HCT116 (cell line): ENCODE results near the gene EID1. TPM values are rescaled to one million over a fixed set of nuclear protein-coding genes. Genes with fewer than 3 reads are reported as not detected.

ENCODE experiments used
- ATAC-seq: fragments of 200-7000 bp; cut with Tn5 transposase; 2 replicates; pipeline ENCODE4 v1.9.1; 2020; ENCODE audit warnings: mild to moderate bottlenecking, moderate library complexity
- BruUV-seq: library from RNA; stranded (reverse); fragments of 400-500 nt; replicated peaks from 2 replicates; lab custom pipeline; 2021; lab: Mats Ljungman, UMichigan
- CTCF ChIA-PET: fragments of 300-600 bp; sonication (Branson Sonifier 250); formaldehyde crosslinking; loops from one replicate; lab custom pipeline; 2021; ENCODE audit warnings: antibody characterized with exemption; lab: Charles Lee
- POLR2A ChIA-PET: fragments of 300-600, 350-600 bp; sonication (Branson Sonifier 250); formaldehyde crosslinking; loops from one replicate; lab custom pipeline; 2021; ENCODE audit warnings: antibody characterized with exemption; lab: Charles Lee
- RAD21 ChIA-PET, 2 experiments: fragments of 300-600 bp; sonication (Branson Sonifier 250); formaldehyde crosslinking; loops; one replicate each; lab custom pipeline; 2023; ENCODE audit warnings: low total read pairs in 2 of 2; ENCODE audit not compliant: uncharacterized antibody in 2 of 2, unreplicated experiment in 2 of 2, low non-redundant PET in 1 of 2; lab: Charles Lee
- DNase-seq: peaks from one replicate; pipeline ENCODE4 v3.0.0-alpha.2; 2010; ENCODE audit warnings: low read depth, low spot score
- H2AFZ ChIP-seq: fragments of 200-600 bp; shearing (Covaris generic), sonication (generic); 2 replicates; pipeline ENCODE4 v1.6.1; 2017; ENCODE audit warnings: low read depth, mixed run types, mixed read lengths, antibody characterized with exemption, low read length; ENCODE audit not compliant: poor library complexity, severe bottlenecking
- H3K27ac ChIP-seq: 2 replicates; pipeline ENCODE4 v1.5.1; 2012; ENCODE audit warnings: low read depth, low read length
- H3K27me3 ChIP-seq: fragments of 200-600 bp; sonication (generic); 2 replicates; pipeline ENCODE4 v1.6.1; 2016; ENCODE audit warnings: mixed run types, low read length, mixed read lengths; ENCODE audit not compliant: insufficient read depth
- H3K36me3 ChIP-seq, 2 experiments: fragments of 200-500 bp in 1 of 2; fragments of 200-600 bp in 1 of 2; sonication (Bioruptor generic) in 1 of 2; sonication (generic) in 1 of 2; 2 replicates each; pipeline versions ENCODE4 v1.5.1 to v1.6.1; 2014 to 2016; ENCODE audit warnings: low read length in 2 of 2, inconsistent platforms in 1 of 2, mixed read lengths in 1 of 2, mixed run types in 1 of 2; ENCODE audit not compliant: insufficient read depth in 2 of 2, control insufficient read depth in 1 of 2
- H3K4me1 ChIP-seq, 2 experiments: fragments of 200-600 bp in 1 of 2; sonication (generic) in 1 of 2; 2 replicates each; pipeline versions ENCODE4 v1.5.1 to v1.6.1; 2012 to 2017; ENCODE audit warnings: low read length in 2 of 2, inconsistent platforms in 1 of 2, mild to moderate bottlenecking in 1 of 2, mixed read lengths in 1 of 2, mixed run types in 1 of 2, moderate library complexity in 1 of 2; ENCODE audit not compliant: insufficient read depth in 2 of 2, control insufficient read depth in 1 of 2
- H3K4me2 ChIP-seq: fragments of 200-600 bp; sonication (generic); 2 replicates; pipeline ENCODE4 v1.6.1; 2017; ENCODE audit warnings: mixed run types, low read length, mixed read lengths
- H3K4me3 ChIP-seq, 2 experiments: fragments of 200-600 bp in 1 of 2; sonication (generic) in 1 of 2; replicated peaks in 1 of 2; 2 replicates each; pipeline ENCODE4 v1.5.1; 2011 to 2016; ENCODE audit warnings: low read length in 2 of 2, control low read depth in 1 of 2, low read depth in 1 of 2, mild to moderate bottlenecking in 1 of 2, mixed read lengths in 1 of 2, mixed run types in 1 of 2
- H3K79me2 ChIP-seq: fragments of 200-600 bp; sonication (generic); 2 replicates; pipeline ENCODE4 v1.6.1; 2017; ENCODE audit warnings: mild to moderate bottlenecking, mixed run types, low read length, moderate library complexity, mixed read lengths; ENCODE audit not compliant: insufficient read depth
- H3K9ac ChIP-seq: fragments of 200-600 bp; sonication (generic); 2 replicates; pipeline ENCODE4 v1.6.1; 2016; ENCODE audit warnings: low read length, mixed read lengths
- H3K9me2 ChIP-seq: fragments of 200-600 bp; sonication (generic), shearing (Covaris generic); 2 replicates; pipeline ENCODE4 v1.6.1; 2017; ENCODE audit warnings: mixed run types, mild to moderate bottlenecking, moderate library complexity; ENCODE audit not compliant: insufficient read depth
- H3K9me3 ChIP-seq, 2 experiments: fragments of 200-500 bp in 1 of 2; fragments of 200-600 bp in 1 of 2; sonication (Bioruptor generic) in 1 of 2; sonication (generic) in 1 of 2; 2 replicates each; pipeline ENCODE4 v1.6.1; 2014 to 2017; ENCODE audit warnings: low read length in 2 of 2, mixed read lengths in 2 of 2, inconsistent platforms in 1 of 2, low read depth in 1 of 2, mild to moderate bottlenecking in 1 of 2, mixed run types in 1 of 2, moderate library complexity in 1 of 2; ENCODE audit not compliant: control insufficient read depth in 1 of 2, insufficient read depth in 1 of 2
- H4K20me1 ChIP-seq: fragments of 200-600 bp; sonication (generic), shearing (Covaris generic); 2 replicates; pipeline ENCODE4 v1.6.1; 2017; ENCODE audit warnings: mixed run types, mild to moderate bottlenecking, moderate library complexity; ENCODE audit not compliant: insufficient read depth
- EGR1 ChIP-seq: IDR thresholded peaks from 2 replicates; pipeline ENCODE4 v1.6.1; 2012; ENCODE audit warnings: low read depth
- FOSL1 ChIP-seq: IDR thresholded peaks from 2 replicates; pipeline ENCODE4 v1.6.1; 2012; ENCODE audit warnings: low read depth
- POLR2A ChIP-seq: IDR thresholded peaks from 2 replicates; pipeline ENCODE4 v1.7.0; 2011; ENCODE audit warnings: borderline replicate concordance; ENCODE audit not compliant: insufficient read depth, insufficient read length; ENCODE audit errors: extremely low read depth
- RAD21 ChIP-seq: IDR thresholded peaks from 2 replicates; pipeline ENCODE4 v1.6.1; 2012; ENCODE audit warnings: low read depth, mild to moderate bottlenecking
- SRF ChIP-seq: IDR thresholded peaks from 2 replicates; pipeline ENCODE4 v1.6.1; 2012; ENCODE audit warnings: low read depth
- ZFX ChIP-seq: fragments of 450-650 bp; IDR thresholded peaks from 2 replicates; pipeline ENCODE4 v1.6.1; 2017
- intact Hi-C: fragments of 100-400 bp; cut with micrococcal nuclease; formaldehyde crosslinking; loops from 2 replicates; pipeline ENCODE4 v1.10.0; 2022
- total RNA-seq: library from RNA; stranded (reverse); gene quantifications from one replicate; pipeline ENCODE4 v1.2.1, GENCODE V29; 2021; ENCODE audit not compliant: unreplicated experiment
- TF ChIP-seq, protein P1 (sequence below): IDR thresholded peaks from 2 replicates; pipeline ENCODE4 v1.6.1; 2011; ENCODE audit warnings: mild to moderate bottlenecking, low read length, moderate library complexity; ENCODE audit not compliant: insufficient replicate concordance; ENCODE audit errors: extremely low read depth

The EID1 gene
- total RNA-seq, 1 experiment from 2014 or later: 68.6 TPM

DNA sequence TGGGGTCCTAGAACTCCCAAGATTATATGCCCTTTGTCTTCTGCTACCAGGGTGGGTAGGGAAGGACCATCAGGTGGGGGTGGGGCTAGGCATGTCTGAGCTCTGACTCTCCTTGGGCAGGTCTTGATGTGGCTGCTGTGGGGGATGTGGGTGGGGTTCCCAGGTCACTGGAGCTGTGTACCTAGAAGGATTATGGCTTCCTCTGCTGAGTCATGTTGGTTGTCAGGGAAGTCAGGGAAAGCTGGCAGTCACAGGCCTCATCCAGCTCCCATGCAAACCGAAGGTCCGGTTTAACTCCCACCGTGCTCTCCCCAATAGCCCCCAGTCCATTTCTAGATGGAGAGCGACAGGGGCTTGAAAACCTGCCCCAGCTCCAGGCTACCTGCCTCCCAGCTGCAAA, 35.2 kb downstream of the EID1 start:
- no peak overlapping the region for H3K9ac ChIP-seq
- intact Hi-C loops: no loop called here
- no TSS peak for BruUV-seq
- H2AFZ ChIP-seq: no peak overlapping the region
- POLR2A ChIA-PET: interaction anchor here (1.3 to 1.8 kb wide), 2 partner anchors 13 to 35 kb away, joined by 4 to 6 read pairs; partner anchors contain the start of gene EID1
- TF ChIP-seq, protein P1, sequence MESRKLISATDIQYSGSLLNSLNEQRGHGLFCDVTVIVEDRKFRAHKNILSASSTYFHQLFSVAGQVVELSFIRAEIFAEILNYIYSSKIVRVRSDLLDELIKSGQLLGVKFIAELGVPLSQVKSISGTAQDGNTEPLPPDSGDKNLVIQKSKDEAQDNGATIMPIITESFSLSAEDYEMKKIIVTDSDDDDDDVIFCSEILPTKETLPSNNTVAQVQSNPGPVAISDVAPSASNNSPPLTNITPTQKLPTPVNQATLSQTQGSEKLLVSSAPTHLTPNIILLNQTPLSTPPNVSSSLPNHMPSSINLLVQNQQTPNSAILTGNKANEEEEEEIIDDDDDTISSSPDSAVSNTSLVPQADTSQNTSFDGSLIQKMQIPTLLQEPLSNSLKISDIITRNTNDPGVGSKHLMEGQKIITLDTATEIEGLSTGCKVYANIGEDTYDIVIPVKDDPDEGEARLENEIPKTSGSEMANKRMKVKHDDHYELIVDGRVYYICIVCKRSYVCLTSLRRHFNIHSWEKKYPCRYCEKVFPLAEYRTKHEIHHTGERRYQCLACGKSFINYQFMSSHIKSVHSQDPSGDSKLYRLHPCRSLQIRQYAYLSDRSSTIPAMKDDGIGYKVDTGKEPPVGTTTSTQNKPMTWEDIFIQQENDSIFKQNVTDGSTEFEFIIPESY: no peak
- TF ChIP-seq ZFX (no peak), EGR1 (no peak), POLR2A (no peak), RAD21 (no peak), SRF (no peak)
- no peak overlapping the region for H3K4me3 ChIP-seq
- no peaks in the 10 kb centered on the region for H3K79me2 ChIP-seq
- H3K4me1 ChIP-seq: peaks cover 0 to 9% of the 10 kb centered on the region in 2 experiments; a peak in 2 of 4 replicates
- DNase-seq (no peak), ATAC-seq (no peak)
- H3K9me3 ChIP-seq: no peaks in the 10 kb centered on the region
- H3K4me2 ChIP-seq: no peak overlapping the region
- no peaks in the 10 kb centered on the region for H3K36me3 ChIP-seq
- no peaks in the 10 kb centered on the region for H3K9me2 ChIP-seq
- CTCF ChIA-PET: interaction anchor here (1.2 kb wide), 1 partner anchor 63 kb away, joined by 3 read pairs; no protein-coding TSS in a partner anchor
- H3K27me3 ChIP-seq: no peaks in the 10 kb centered on the region
- RAD21 ChIA-PET: no interaction called here
- H3K27ac ChIP-seq: no peak overlapping the region
- H4K20me1 ChIP-seq: no peaks in the 10 kb centered on the region

DNA sequence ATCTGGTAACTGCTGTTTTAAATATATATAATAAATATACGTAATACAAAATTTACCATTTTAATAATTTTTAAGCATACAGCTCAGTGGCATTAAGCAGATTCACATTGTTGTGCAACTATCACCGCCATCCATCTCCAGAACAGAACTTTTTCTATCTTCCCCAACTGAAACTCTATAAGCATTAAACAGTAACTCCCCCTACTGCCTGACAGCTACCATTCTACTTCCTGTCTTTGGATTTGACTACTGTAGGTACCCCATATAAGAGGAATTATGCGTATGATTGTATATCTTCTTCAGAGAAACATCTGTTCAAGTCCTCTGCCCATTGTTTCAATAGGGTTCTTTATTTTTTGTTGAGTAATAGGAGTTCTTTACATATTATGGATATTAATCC, 36.8 kb downstream of the EID1 start:
- CTCF ChIA-PET: interaction anchor here (1.1 to 1.3 kb wide), 2 partner anchors 9 to 231 kb away, joined by 3 read pairs; no protein-coding TSS in a partner anchor
- BruUV-seq: no TSS peak
- Histone ChIP-seq H3K9me2 (no peaks in the 10 kb centered on the region), H3K4me3 (no peak overlapping the region), H4K20me1 (no peaks in the 10 kb centered on the region)
- intact Hi-C loops: no loop called here
- TF ChIP-seq FOSL1: no peak
- TF ChIP-seq, all 23 proteins: peak for 0
- DNase-seq (no peak), ATAC-seq (no peak)
- Histone ChIP-seq H3K27ac (no peak overlapping the region), H3K4me2 (no peak overlapping the region), H3K9ac (no peak overlapping the region), H3K4me1 (peaks cover 0 to 9% of the 10 kb centered on the region in 2 experiments; a peak in 2 of 4 replicates), H2AFZ (no peak overlapping the region), H3K27me3 (no peaks in the 10 kb centered on the region), H3K79me2 (no peaks in the 10 kb centered on the region), H3K36me3 (no peaks in the 10 kb centered on the region), H3K9me3 (no peaks in the 10 kb centered on the region)
- ChIA-PET POLR2A (no interaction called here), RAD21 (no interaction called here)
